ENCODE results near the gene TNFRSF4.

DNA sequence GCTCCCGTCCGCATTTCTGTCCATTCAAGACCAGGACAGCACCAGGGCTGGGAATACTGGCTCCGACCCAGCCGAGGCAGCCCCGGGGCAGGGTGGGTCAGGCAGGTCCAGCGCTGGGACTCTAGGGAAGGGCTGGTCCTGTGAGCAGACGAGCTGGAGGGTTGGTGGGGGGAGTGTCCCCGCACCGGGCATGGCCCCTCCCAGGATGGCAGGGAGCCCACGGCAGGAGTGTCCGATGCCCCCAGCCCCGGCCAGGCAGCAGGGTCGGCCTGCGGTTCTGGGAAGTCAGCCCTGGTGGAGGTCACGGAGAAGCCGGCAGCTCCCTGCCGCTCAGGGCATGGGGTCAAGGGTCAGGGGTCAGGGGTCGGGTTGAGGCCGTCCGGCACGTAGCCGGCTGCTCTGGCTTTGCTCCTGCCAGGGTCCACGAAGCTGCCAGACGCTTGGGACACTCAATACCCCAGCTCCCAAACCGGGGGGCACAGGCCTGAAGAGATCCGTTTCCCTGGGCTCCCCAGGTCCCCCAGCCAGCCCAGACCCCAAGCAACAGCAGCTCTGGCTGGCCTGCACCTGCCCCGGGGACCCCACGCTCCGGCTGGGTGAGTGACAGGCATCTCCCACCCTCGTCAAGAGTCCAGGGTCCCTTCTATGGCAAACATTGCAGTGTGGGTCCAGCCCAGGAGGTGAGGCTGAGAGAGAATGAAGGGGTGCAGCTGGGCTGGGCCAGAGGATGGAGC lies 25.8 kb upstream of the TNFRSF4 start:
- no peak for TF ChIP-seq NFE2L2 (conservative IDR thresholded peaks at IDR 0.05; ENCODE audit: low read length)
- no peak for TF ChIP-seq JUNB (IDR thresholded peaks at IDR 0.05)
- no peak for TF ChIP-seq POLR2A (IDR thresholded peaks at IDR 0.05; ENCODE audit: low read length)

Data from A549 (cell line).